HG03342 (cell line): ENCODE data around the gene G3BP1.
"Not testable (repeated sequence)": the region's sequence is repeated elsewhere in the genome, so short reads cannot be mapped to it uniquely, and the experiment has no call there.

ENCODE experiments used
- ATAC-seq: cut with Tn5 transposase; IDR thresholded peaks from one replicate; pipeline ENCODE4 v1.9.1; 2021; ENCODE audit warnings: mild to moderate bottlenecking, moderate library complexity; ENCODE audit not compliant: unreplicated experiment

The G3BP1 gene

GRCh38 chr5:151771259-151772028 lies at the start of gene G3BP1:
G3BP1 (plus strand) TSS chr5:151771954; CDS start chr5:151786621, 14,667 bp downstream.
- peak; percentile 82 for ATAC-seq

GRCh38 chr5:151722546-151722945 lies 49.2 kb upstream of the G3BP1 start:
- ATAC-seq = no peak

GRCh38 chr5:151724360-151724759 lies 47.4 kb upstream of the G3BP1 start:
- ATAC-seq = no peak

GRCh38 chr5:151729597-151729996 lies 42.2 kb upstream of the G3BP1 start:
- ATAC-seq = not testable (repeated sequence)

- no peak for ATAC-seq
Measured at GRCh38 chr5:151730381-151730780, 41.4 kb upstream of the G3BP1 start.

- ATAC-seq = no peak
Measured at GRCh38 chr5:151733358-151734063, 38.2 kb upstream of the G3BP1 start.

GRCh38 chr5:151734064-151734408 lies 37.7 kb upstream of the G3BP1 start:
- no peak for ATAC-seq

GRCh38 chr5:151735646-151736045 lies 36.1 kb upstream of the G3BP1 start:
- no peak for ATAC-seq

- ATAC-seq = no peak
Measured at GRCh38 chr5:151737431-151737830, 34.3 kb upstream of the G3BP1 start.

GRCh38 chr5:151738125-151738848 lies 33.5 kb upstream of the G3BP1 start:
- no peak for ATAC-seq

GRCh38 chr5:151739395-151739794 lies 32.4 kb upstream of the G3BP1 start:
- no peak for ATAC-seq

- no peak for ATAC-seq
Measured at GRCh38 chr5:151739939-151740335, 31.8 kb upstream of the G3BP1 start.

GRCh38 chr5:151740336-151740942 lies 31.3 kb upstream of the G3BP1 start:
- peak; percentile 79 for ATAC-seq

- peak; percentile 21 for ATAC-seq
Measured at GRCh38 chr5:151740958-151741373, 30.8 kb upstream of the G3BP1 start.

- ATAC-seq = no peak
Measured at GRCh38 chr5:151741678-151742423, 29.9 kb upstream of the G3BP1 start.

- no peak for ATAC-seq
Measured at GRCh38 chr5:151742870-151743294, 28.9 kb upstream of the G3BP1 start.

- ATAC-seq = no peak
Measured at GRCh38 chr5:151743530-151743929, 28.2 kb upstream of the G3BP1 start.

- no peak for ATAC-seq
Measured at GRCh38 chr5:151745071-151745705, 26.6 kb upstream of the G3BP1 start.

- ATAC-seq = no peak
Measured at GRCh38 chr5:151750121-151750520, 21.6 kb upstream of the G3BP1 start.

GRCh38 chr5:151751091-151751490 lies 20.7 kb upstream of the G3BP1 start:
- no peak for ATAC-seq
